ENCODE data around the gene PGBD1. TPM values are rescaled to one million over a fixed set of nuclear protein-coding genes. Genes with fewer than 3 reads are reported as not detected.

Gene PGBD1
- total and polyA plus RNA-seq, 2 of the 8 experiments (the other 6 are each of a cell fraction or from before 2014, with no cell fraction given), result 2.5 to 9.2 TPM

- WGBS, 2 experiments (ENCODE audit: extremely low coverage in 1 of 2, insufficient coverage in 1 of 2, insufficient read length in 1 of 2, insufficient replicate concordance in 2 of 2, low coverage in 1 of 2, low lambda C conversion rate in 2 of 2, missing lambda C conversion rate in 1 of 2), result 84% methylated on average over 7 of the region's 7 CpGs; no CpG with 5 or more reads in 1 of the 2 experiments
- FAIRE-seq (no peak), DNase-seq (ENCODE audit: low read depth in 1 of 2, low spot score in 2 of 2) (no peak)
- Histone ChIP-seq H2AFZ (ENCODE audit: low read length) (no peak overlapping the region), H4K20me1 (replicated peaks in 1 of 2; ENCODE audit: control insufficient read depth in 1 of 2, insufficient read depth in 2 of 2, low read length in 2 of 2) (no peaks in the 10 kb centered on the region), H3K56ac (replicated peaks; ENCODE audit: insufficient read length, low read depth, low read length) (no peak overlapping the region), H3K4ac (replicated peaks; ENCODE audit: insufficient read length, low read depth, low read length) (no peak overlapping the region), H3K18ac (ENCODE audit: extremely low read depth, low read length) (no peak overlapping the region), H3K23me2 (ENCODE audit: low read depth, low read length) (peaks cover 2% of the 10 kb centered on the region; the same call in 1 of the 2 replicates), H3K36me3 (ENCODE audit: control insufficient read depth in 2 of 4, insufficient read depth in 4 of 4, low read length in 3 of 4) (0 out of 8 replicates have a peak, but pooled peaks cover 0 to under 1% (median 0%) of the 10 kb centered on the region in 4 experiments), H3K4me1 (replicated peaks in 1 of 4; ENCODE audit: control insufficient read depth in 3 of 4, insufficient read depth in 4 of 4, low read length in 3 of 4) (no peaks in the 10 kb centered on the region), H4K91ac (replicated peaks; ENCODE audit: insufficient read length, low read length) (no peak overlapping the region), H3K27ac (ENCODE audit: low read depth, low read length) (peak overlapping the region; percentile 95; the same call in 1 of the 2 replicates), H3K79me2 (ENCODE audit: control insufficient read depth in 1 of 2, insufficient read depth in 2 of 2, low read length in 2 of 2) (no peaks in the 10 kb centered on the region; a peak in 1 of 4 replicates), H2BK12ac (ENCODE audit: low read depth, low read length) (peak overlapping the region; percentile 72; the same call in 1 of the 2 replicates), H3K9ac (replicated peaks in 1 of 4; ENCODE audit: extremely low read depth in 1 of 4, low read depth in 3 of 4, low read length in 3 of 4) (peak overlapping the region in 3 of 4 experiments; percentile 84 to 92 (median 90); a peak in 3 of 7 replicates), H3K14ac (ENCODE audit: insufficient read length) (no peak overlapping the region), H3K4me3 (ENCODE audit: extremely low read depth in 1 of 4, insufficient read depth in 2 of 4, low read depth in 3 of 4, low read length in 4 of 4) (peak overlapping the region; percentile 86 to 95 (median 91); a peak in 5 of 8 replicates), H2AK5ac (ENCODE audit: low read depth, low read length) (no peak overlapping the region), H3K9me3 (ENCODE audit: insufficient read depth in 2 of 2, low read depth in 1 of 2, low read length in 1 of 2) (peaks cover under 1 to 4% of the 10 kb centered on the region in 2 experiments; a peak in 1 of 4 replicates), H3K23ac (ENCODE audit: insufficient read length) (no peak overlapping the region), H2BK20ac (ENCODE audit: low read length) (no peak overlapping the region), H4K8ac (ENCODE audit: extremely low read depth, insufficient read depth, low read length) (peak overlapping the region; percentile 88; the same call in 1 of the 2 replicates), H2BK15ac (ENCODE audit: low read length) (no peak overlapping the region), H3K27me3 (replicated peaks in 1 of 4; ENCODE audit: control insufficient read depth in 3 of 4, extremely low read depth in 1 of 4, insufficient read depth in 3 of 4, low read length in 3 of 4) (no peaks in the 10 kb centered on the region), H3K79me1 (ENCODE audit: low read depth, low read length) (no peaks in the 10 kb centered on the region), H2BK5ac (ENCODE audit: low read depth, low read length) (peak overlapping the region; percentile 71; the same call in 1 of the 2 replicates), H2BK120ac (replicated peaks; ENCODE audit: low read depth, low read length) (no peak overlapping the region), H3K4me2 (ENCODE audit: insufficient read depth in 1 of 2, low read depth in 2 of 2, low read length in 2 of 2) (peak overlapping the region; percentile 81 to 98), H4K5ac (ENCODE audit: insufficient read length, low read depth, low read length) (no peak overlapping the region)
- POLR2A ChIA-PET (ENCODE audit: partially characterized antibody), result interaction anchor here (0.6 to 3.6 kb wide), 21 partner anchors 8 to 467 kb away, joined by 3 to 36 read pairs (median 10); partner anchors contain the start of genes PGBD1, ZKSCAN3, ZKSCAN8 and ZSCAN26
- CTCF ChIA-PET (ENCODE audit: partially characterized antibody), result interaction anchor here (0.5 to 2.5 kb wide), 6 partner anchors 12 to 832 kb away, joined by 3 to 9 read pairs (median 3); partner anchors contain the start of gene ZKSCAN3
- TF ChIP-seq NRF1 (IDR thresholded peaks at IDR 0.05; ENCODE audit: low read depth, low read length) (no peak), ZNF274 (IDR thresholded peaks at IDR 0.05; ENCODE audit: borderline replicate concordance, extremely low read depth, low read length) (no peak), JUN (IDR thresholded peaks at IDR 0.05; ENCODE audit: low read depth, low read length) (no peak), E2F6 (IDR thresholded peaks at IDR 0.05) (no peak), SUZ12 (IDR thresholded peaks at IDR 0.05; ENCODE audit: low read length) (no peak)
Observed at GRCh38 chr6:28334286-28335039, 53.1 kb downstream of the PGBD1 start.

All from H1 (cell line).